ENCODE data around the gene LDLRAP1. TPM values are rescaled to one million over a fixed set of nuclear protein-coding genes. Genes with fewer than 3 reads are reported as not detected.
A peak's percentile ranks its signal among the peaks of the same experiment; 100 is the strongest.

Gene LDLRAP1
- total and polyA plus RNA-seq, 9 of the 15 experiments (the other 6 are each of a cell fraction or from before 2014, with no cell fraction given) = 0.56 to 29.6 (median 16.2) TPM

GRCh38 chr1:25494952-25495351 is 48.5 kb upstream of the LDLRAP1 start:
- no peak overlapping the region for H3K4me2 ChIP-seq (ENCODE audit: insufficient read depth, low read length)
- ATAC-seq = no peak
- DNase-seq (ENCODE audit: extremely low read depth in 1 of 4, low spot score in 3 of 4) = no peak
- no peak overlapping the region for H2AFZ ChIP-seq (ENCODE audit: low read depth, low read length)
- POLR2A ChIA-PET = no interaction called here
- in situ Hi-C loops (cut with MboI) (no loop called here), intact Hi-C loops (cut with micrococcal nuclease) (no loop called here)
- H3K4me3 ChIP-seq = no peak overlapping the region
- H3K27ac ChIP-seq (ENCODE audit: extremely low read depth, low read depth, low read length) = no peak overlapping the region
- peaks cover 81% of the 10 kb centered on the region for H3K36me3 ChIP-seq (ENCODE audit: control insufficient read depth, insufficient read depth, low read length)
- 0 out of 2 replicates have a peak, but pooled peaks cover 7% of the 10 kb centered on the region for H4K20me1 ChIP-seq (replicated peaks; ENCODE audit: control insufficient read depth, insufficient read depth, low read length)
- H3K9me3 ChIP-seq (replicated peaks; ENCODE audit: control insufficient read depth, insufficient read depth, low read depth, low read length) = no peaks in the 10 kb centered on the region
- no peaks in the 10 kb centered on the region for H3K27me3 ChIP-seq (ENCODE audit: control insufficient read depth in 2 of 2, insufficient read depth in 2 of 2, low read length in 2 of 2)
- no peaks in the 10 kb centered on the region for H3K4me1 ChIP-seq (replicated peaks in 1 of 2; ENCODE audit: control insufficient read depth in 2 of 2, insufficient read depth in 2 of 2, low read length in 2 of 2)
- H3K9me1 ChIP-seq (ENCODE audit: control insufficient read depth, insufficient read depth, low read length) = peaks cover 6% of the 10 kb centered on the region
- 91% methylated on average over 3 of the region's 3 CpGs for WGBS (ENCODE audit: insufficient coverage, low coverage, missing lambda C conversion rate)
- BruUV-seq (replicated peaks) = no TSS peak
- H3K79me2 ChIP-seq (ENCODE audit: control insufficient read depth, insufficient read depth, low read length) = no peaks in the 10 kb centered on the region
- CTCF ChIA-PET (ENCODE audit: low intra/inter-chr PET ratio) = no interaction called here
- TF ChIP-seq BRD4 (IDR thresholded peaks at IDR 0.05) (no peak), TEAD1 (CRISPR knock-in tag; IDR thresholded peaks at IDR 0.05) (no peak), SAFB (IDR thresholded peaks at IDR 0.05; ENCODE audit: borderline replicate concordance, low read depth, low read length) (no peak), ZNF24 (IDR thresholded peaks at IDR 0.05) (no peak), HMBOX1 (IDR thresholded peaks at IDR 0.05) (no peak)
- no peak overlapping the region for H3K9ac ChIP-seq (ENCODE audit: insufficient read depth in 1 of 2, low read depth in 2 of 2, low read length in 2 of 2)
- FAIRE-seq = no peak

GRCh38 chr1:25500694-25501093 is 42.7 kb upstream of the LDLRAP1 start:
- no peak for DNase-seq (ENCODE audit: extremely low read depth in 1 of 4, low spot score in 3 of 4)
- intact Hi-C loops (cut with micrococcal nuclease) (no loop called here), in situ Hi-C loops (cut with MboI) (no loop called here)
- FAIRE-seq = peak; percentile 62
- H3K27ac ChIP-seq (ENCODE audit: extremely low read depth, low read depth, low read length) = no peak overlapping the region
- H3K36me3 ChIP-seq (ENCODE audit: control insufficient read depth, insufficient read depth, low read length) = peaks cover 50% of the 10 kb centered on the region
- H3K4me2 ChIP-seq (ENCODE audit: insufficient read depth, low read length) = no peak overlapping the region
- TF ChIP-seq TFAM (CRISPR knock-in tag; conservative IDR thresholded peaks at IDR 0.05) (no peak), HDAC1 (IDR thresholded peaks at IDR 0.05) (no peak), RBFOX2 (IDR thresholded peaks at IDR 0.05; ENCODE audit: low read depth, low read length) (no peak), FOXO4 (CRISPR knock-in tag; IDR thresholded peaks at IDR 0.05) (no peak), ZEB2 (IDR thresholded peaks at IDR 0.05) (no peak), RBM34 (IDR thresholded peaks at IDR 0.05; ENCODE audit: borderline replicate concordance, insufficient read depth, low read length) (no peak)
- no peaks in the 10 kb centered on the region for H3K9me3 ChIP-seq (replicated peaks; ENCODE audit: control insufficient read depth, insufficient read depth, low read depth, low read length)
- 94% methylated on average over 1 of the region's 1 CpG for WGBS (ENCODE audit: insufficient coverage, low coverage, missing lambda C conversion rate)
- no peaks in the 10 kb centered on the region for H3K27me3 ChIP-seq (ENCODE audit: control insufficient read depth in 2 of 2, insufficient read depth in 2 of 2, low read length in 2 of 2)
- ATAC-seq = no peak
- ChIA-PET CTCF (ENCODE audit: low intra/inter-chr PET ratio) (no interaction called here), POLR2A (no interaction called here)
- no peak overlapping the region for H3K9ac ChIP-seq (ENCODE audit: insufficient read depth in 1 of 2, low read depth in 2 of 2, low read length in 2 of 2)
- H3K9me1 ChIP-seq (ENCODE audit: control insufficient read depth, insufficient read depth, low read length) = peaks cover 6% of the 10 kb centered on the region
- BruUV-seq (replicated peaks) = no TSS peak
- no peaks in the 10 kb centered on the region for H4K20me1 ChIP-seq (replicated peaks; ENCODE audit: control insufficient read depth, insufficient read depth, low read length)
- no peaks in the 10 kb centered on the region for H3K79me2 ChIP-seq (ENCODE audit: control insufficient read depth, insufficient read depth, low read length)
- H3K4me3 ChIP-seq = no peak overlapping the region
- H3K4me1 ChIP-seq (replicated peaks in 1 of 2; ENCODE audit: control insufficient read depth in 2 of 2, insufficient read depth in 2 of 2, low read length in 2 of 2) = no peaks in the 10 kb centered on the region
- H2AFZ ChIP-seq (ENCODE audit: low read depth, low read length) = no peak overlapping the region

All from K562 (cell line).